GM10248 (cell line): ENCODE data around the gene POLE.

Source experiments
- CTCF ChIA-PET: fragments of 300-600 bp; sonication (Branson Sonifier 250); formaldehyde crosslinking; extraction: SDS; loops from one replicate; lab custom pipeline; 2021; ENCODE audit warnings: antibody characterized with exemption; lab: Yijun Ruan, JAX
- POLR2A ChIA-PET: fragments of 350-650 bp; sonication (Branson Sonifier 250); formaldehyde crosslinking; extraction: SDS; loops from one replicate; lab custom pipeline; 2020; ENCODE audit warnings: antibody characterized with exemption; lab: Yijun Ruan, JAX
- DNase-seq: peaks from one replicate; pipeline ENCODE4 v3.0.0; 2012; ENCODE audit errors: extremely low spot score
- TF ChIP-seq, protein P1 (sequence below): IDR thresholded peaks from 2 replicates; pipeline ENCODE4 v1.5.1; 2012; ENCODE audit warnings: mild to moderate bottlenecking, low read depth; ENCODE audit errors: extremely low read depth, missing control alignments, control extremely low read depth

Gene POLE

DNA sequence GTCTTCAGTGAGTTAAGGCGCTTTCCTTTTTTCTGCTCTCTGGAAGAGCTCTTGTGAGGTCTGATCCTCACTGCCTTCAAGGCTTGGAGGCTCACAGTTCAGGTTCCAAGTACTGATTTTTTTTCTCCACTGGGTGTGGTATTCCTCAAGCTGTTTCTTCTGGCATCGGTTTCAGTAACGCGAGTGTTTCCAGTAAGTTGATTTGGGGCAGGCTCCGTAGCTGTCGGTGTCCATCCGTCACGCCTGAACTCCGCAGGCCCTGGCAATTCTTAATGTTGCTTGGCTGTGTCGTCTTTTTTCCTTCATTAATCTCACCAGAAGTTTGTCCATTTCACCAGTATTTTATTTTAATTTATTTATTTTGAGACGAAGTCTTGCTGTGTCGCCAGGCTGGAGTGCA lies 107.4 kb downstream of the POLE start:
- TF ChIP-seq, protein P1, sequence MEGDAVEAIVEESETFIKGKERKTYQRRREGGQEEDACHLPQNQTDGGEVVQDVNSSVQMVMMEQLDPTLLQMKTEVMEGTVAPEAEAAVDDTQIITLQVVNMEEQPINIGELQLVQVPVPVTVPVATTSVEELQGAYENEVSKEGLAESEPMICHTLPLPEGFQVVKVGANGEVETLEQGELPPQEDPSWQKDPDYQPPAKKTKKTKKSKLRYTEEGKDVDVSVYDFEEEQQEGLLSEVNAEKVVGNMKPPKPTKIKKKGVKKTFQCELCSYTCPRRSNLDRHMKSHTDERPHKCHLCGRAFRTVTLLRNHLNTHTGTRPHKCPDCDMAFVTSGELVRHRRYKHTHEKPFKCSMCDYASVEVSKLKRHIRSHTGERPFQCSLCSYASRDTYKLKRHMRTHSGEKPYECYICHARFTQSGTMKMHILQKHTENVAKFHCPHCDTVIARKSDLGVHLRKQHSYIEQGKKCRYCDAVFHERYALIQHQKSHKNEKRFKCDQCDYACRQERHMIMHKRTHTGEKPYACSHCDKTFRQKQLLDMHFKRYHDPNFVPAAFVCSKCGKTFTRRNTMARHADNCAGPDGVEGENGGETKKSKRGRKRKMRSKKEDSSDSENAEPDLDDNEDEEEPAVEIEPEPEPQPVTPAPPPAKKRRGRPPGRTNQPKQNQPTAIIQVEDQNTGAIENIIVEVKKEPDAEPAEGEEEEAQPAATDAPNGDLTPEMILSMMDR: no peak
- POLR2A ChIA-PET: no interaction called here
- CTCF ChIA-PET: interaction anchor here (0.9 to 1.1 kb wide), 2 partner anchors 35 to 170 kb away, joined by 3 to 4 read pairs; no protein-coding TSS in a partner anchor
- DNase-seq: no peak

DNA sequence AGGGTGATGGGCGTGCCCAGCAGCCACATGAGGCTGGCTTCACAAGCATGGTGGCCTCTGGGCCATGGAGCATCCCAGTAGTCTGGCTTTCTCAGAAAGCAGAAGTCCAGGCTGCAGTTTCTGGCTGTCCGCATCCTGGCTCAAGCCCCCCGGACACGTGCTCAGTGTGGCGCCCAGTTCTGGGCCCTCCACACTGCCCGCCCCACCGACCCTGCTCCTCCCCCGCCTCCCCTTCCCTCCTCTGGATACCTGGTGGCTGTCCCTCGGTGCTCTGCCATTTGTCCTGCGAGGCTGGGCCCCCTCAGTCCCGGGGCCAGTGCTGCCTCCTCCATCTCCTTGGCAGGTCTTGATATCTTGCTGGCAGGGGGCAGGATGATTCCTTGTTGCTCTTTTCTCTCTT lies 108.3 kb downstream of the POLE start:
- ChIA-PET CTCF (no interaction called here), POLR2A (no interaction called here)
- TF ChIP-seq, protein P1: no peak

DNA sequence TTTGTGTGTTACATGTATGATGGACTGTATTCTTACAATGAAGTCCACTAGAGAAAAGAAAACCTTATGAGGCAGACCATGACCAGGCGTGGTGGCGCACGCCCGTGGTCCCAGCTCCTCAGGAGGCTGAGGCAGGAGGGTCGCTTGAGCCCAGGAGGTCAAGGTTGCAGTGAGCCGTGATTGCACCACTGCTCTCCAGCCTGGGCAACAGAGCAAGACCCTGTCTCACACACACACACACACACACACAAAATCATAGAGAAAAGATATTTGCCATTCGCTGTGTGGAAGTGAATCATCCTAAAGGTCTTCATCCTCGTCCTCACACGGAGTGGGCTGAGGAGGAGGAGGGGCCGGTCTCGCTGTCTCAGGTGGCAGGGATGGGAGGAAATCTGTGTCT lies 109.0 kb downstream of the POLE start:
- ChIA-PET CTCF (no interaction called here), POLR2A (no interaction called here)
- DNase-seq: no peak
- TF ChIP-seq, protein P1: no peak

More for the DNA sequence above, 108.3 kb downstream of the POLE start:
- DNase-seq: no peak

DNA sequence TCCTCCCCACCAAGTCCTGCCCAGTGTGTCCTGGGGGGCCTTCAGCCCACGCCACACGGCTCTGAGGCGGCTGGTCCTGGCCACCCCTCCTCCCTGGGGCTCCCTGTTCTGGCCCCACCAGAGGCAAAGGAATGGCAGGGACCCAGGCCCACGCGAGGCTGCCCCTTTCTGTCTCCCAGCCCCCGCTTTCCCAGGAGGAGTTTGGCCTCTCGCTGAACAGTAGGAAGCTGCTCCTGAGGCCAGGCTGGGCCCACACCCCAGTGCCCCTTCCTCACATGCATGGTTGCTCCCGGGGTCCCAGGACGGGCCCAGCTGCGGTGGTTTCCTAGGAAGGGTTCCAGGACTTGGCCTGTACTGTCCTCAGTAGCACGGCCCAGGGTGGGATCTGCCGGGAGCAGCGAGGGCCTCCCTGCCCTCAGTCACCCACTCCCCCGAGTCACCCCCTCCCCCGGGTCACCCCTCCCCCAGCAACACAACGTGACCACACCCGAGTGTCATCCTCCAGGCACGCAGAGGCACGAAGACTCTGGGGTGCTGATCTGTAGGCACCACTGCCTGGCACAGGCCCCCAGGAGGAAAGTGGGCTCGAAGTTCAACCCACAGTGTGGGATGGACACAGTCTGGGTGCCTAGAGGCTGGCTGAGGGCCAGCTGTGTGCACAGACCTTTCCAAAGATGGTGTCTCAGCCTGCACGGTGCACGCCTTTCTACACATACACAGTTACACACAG lies 109.8 kb downstream of the POLE start:
- POLR2A ChIA-PET: no interaction called here
- CTCF ChIA-PET: no interaction called here
- no peak for DNase-seq
- TF ChIP-seq, protein P1: no peak

DNA sequence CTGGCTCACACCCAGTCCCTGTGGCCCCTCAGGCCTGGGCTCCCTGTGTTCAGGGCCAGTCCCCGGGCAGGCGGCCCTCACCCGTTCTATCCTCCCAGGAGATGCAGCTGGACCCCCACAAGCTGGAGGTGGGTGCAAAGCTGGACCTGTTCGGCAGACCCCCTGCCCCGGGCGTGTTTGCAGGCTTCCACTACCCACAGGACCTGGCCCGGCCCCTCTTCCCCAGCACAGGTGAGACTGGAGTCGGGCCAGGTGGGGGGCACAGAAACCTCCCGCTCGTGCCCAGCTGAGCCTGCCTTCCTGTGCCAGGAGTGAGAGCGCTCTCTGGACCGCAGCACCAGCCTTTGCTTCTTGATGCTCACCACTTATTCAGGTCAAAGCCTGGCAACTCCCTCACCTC lies 110.4 kb downstream of the POLE start:
- CTCF ChIA-PET: no interaction called here
- POLR2A ChIA-PET: no interaction called here
- TF ChIP-seq, protein P1: no peak

DNA sequence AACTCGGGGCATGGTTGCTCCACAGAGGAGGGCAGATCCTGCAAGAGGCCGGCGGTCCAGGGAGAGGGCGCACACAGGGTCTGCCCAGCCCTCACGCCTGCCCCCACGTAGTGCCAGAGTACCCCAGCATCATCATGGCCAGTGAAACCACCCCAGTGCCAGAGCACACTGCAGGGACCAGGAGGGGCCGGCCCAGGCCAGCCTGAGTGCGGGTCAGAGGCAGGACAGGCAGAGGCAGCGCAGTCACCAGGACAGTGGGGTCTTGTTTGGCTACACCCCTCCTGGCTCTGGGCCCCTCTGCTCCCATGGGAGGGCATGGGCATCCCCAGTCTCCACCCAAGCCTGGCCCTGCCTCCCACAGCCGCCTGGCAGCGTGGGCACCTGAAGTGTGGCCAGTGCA lies 111.5 kb downstream of the POLE start:
- DNase-seq: no peak
- ChIA-PET CTCF (no interaction called here), POLR2A (no interaction called here)
- TF ChIP-seq, protein P1: no peak

More for the DNA sequence above, 110.4 kb downstream of the POLE start:
- DNase-seq: no peak
